Calu3 (cell line): ENCODE measurements around the gene OR6S1. TPM values are rescaled to one million over a fixed set of nuclear protein-coding genes. Genes with fewer than 3 reads are reported as not detected.
"Not testable (repeated sequence)": the region's sequence is repeated elsewhere in the genome, so short reads cannot be mapped to it uniquely, and the experiment has no call there.

Experiments
- BruUV-seq: library from RNA; stranded (reverse); fragments of 400-500 nt; replicated peaks from 2 replicates; lab custom pipeline; 2021; lab: Mats Ljungman, UMichigan
- CTCF ChIA-PET: fragments of 300-600 bp; sonication (Branson Sonifier 250); formaldehyde crosslinking; loops from one replicate; lab custom pipeline; 2022; ENCODE audit warnings: antibody characterized with exemption; lab: Charles Lee
- DNase-seq: peaks from one replicate; pipeline ENCODE4 v3.0.0; 2022
- H3K27ac Mint-ChIP-seq: one replicate; pipeline ENCODE4 v1.8.0; 2022; ENCODE audit warnings: mixed read lengths; ENCODE audit not compliant: unreplicated experiment
- H3K27me3 Mint-ChIP-seq: one replicate; pipeline ENCODE4 v1.8.0; 2022; ENCODE audit warnings: mixed read lengths; ENCODE audit not compliant: unreplicated experiment
- H3K36me3 Mint-ChIP-seq: one replicate; pipeline ENCODE4 v1.8.0; 2022; ENCODE audit warnings: mild to moderate bottlenecking, moderate library complexity, mixed read lengths; ENCODE audit not compliant: insufficient read depth, unreplicated experiment
- H3K4me1 Mint-ChIP-seq: one replicate; pipeline ENCODE4 v1.8.0; 2022; ENCODE audit warnings: mild to moderate bottlenecking, low read depth, mixed read lengths; ENCODE audit not compliant: unreplicated experiment
- H3K4me3 Mint-ChIP-seq: one replicate; pipeline ENCODE4 v1.8.0; 2022; ENCODE audit warnings: mild to moderate bottlenecking, low read depth, moderate library complexity, mixed read lengths; ENCODE audit not compliant: unreplicated experiment
- H3K9me3 Mint-ChIP-seq: one replicate; pipeline ENCODE4 v1.8.0; 2022; ENCODE audit warnings: low read depth, mixed read lengths; ENCODE audit not compliant: unreplicated experiment
- intact Hi-C: fragments of 100-400 bp; cut with micrococcal nuclease; formaldehyde crosslinking; loops from one replicate; pipeline ENCODE4 v1.10.0; 2022; ENCODE audit not compliant: unreplicated experiment
- total RNA-seq: library from RNA; stranded (reverse); gene quantifications from 2 replicates; pipeline ENCODE4 v1.2.3, GENCODE V29; 2022
- TF ChIP-seq, protein P1 (sequence below): fragments of 200-600 bp; IDR thresholded peaks from one replicate; pipeline ENCODE4 v1.8.0; 2022; ENCODE audit warnings: antibody characterized with exemption; ENCODE audit not compliant: unreplicated experiment

OR6S1 gene
- total RNA-seq, 1 experiment from 2014 or later = not detected

DNA sequence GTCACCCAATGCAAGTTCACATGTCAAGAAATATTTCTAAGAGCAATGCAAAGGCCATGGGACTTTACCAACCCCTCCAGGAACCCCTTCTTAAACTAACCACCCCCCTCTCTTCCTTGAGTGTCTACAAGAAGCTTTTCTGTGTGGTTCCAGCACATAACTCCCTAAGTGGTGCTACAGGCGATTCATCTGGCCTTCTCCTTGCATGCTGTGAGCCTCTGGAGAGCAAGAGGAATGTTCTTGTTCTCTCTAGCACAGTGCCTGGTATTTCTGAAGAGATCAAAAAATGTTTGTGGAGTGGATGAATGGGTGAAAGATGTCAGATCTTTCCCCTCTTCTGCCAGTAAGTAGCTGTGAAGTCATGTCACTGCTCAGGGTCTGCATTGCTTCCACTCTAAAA lies 44.4 kb downstream of the OR6S1 start:
- CTCF ChIA-PET = no interaction called here
- H3K4me3 Mint-ChIP-seq = no peak overlapping the region
- H3K27ac Mint-ChIP-seq = no peak overlapping the region
- H3K4me1 Mint-ChIP-seq = no peaks in the 10 kb centered on the region
- TF ChIP-seq, protein P1, sequence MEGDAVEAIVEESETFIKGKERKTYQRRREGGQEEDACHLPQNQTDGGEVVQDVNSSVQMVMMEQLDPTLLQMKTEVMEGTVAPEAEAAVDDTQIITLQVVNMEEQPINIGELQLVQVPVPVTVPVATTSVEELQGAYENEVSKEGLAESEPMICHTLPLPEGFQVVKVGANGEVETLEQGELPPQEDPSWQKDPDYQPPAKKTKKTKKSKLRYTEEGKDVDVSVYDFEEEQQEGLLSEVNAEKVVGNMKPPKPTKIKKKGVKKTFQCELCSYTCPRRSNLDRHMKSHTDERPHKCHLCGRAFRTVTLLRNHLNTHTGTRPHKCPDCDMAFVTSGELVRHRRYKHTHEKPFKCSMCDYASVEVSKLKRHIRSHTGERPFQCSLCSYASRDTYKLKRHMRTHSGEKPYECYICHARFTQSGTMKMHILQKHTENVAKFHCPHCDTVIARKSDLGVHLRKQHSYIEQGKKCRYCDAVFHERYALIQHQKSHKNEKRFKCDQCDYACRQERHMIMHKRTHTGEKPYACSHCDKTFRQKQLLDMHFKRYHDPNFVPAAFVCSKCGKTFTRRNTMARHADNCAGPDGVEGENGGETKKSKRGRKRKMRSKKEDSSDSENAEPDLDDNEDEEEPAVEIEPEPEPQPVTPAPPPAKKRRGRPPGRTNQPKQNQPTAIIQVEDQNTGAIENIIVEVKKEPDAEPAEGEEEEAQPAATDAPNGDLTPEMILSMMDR = no peak
- no peaks in the 10 kb centered on the region for H3K36me3 Mint-ChIP-seq
- peaks cover 20% of the 10 kb centered on the region for H3K27me3 Mint-ChIP-seq
- BruUV-seq = no TSS peak
- H3K9me3 Mint-ChIP-seq = no peaks in the 10 kb centered on the region
- intact Hi-C loops = no loop called here
- no peak for DNase-seq

DNA sequence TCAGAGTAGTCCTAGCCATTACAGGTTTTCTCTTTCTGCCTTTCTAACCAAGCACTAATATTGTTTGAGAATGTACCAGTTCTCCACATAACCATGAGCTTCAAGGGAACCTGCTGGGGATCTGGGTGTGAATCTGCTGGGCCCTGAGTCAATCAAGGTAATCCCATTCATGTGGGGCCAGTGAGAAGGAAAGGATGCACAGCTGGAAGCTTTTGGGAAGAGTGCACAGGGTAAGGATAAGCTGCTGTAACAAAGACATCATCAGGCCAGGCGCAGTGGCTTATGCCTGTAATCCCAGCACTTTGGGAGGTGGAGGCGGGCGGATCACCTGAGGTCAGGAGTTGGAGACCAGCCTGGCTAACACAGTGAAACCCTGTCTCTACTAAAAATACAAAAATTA lies 45.8 kb downstream of the OR6S1 start:
- intact Hi-C loops, H3K36me3 Mint-ChIP-seq, DNase-seq, BruUV-seq, H3K4me1 Mint-ChIP-seq, H3K9me3 Mint-ChIP-seq, H3K27ac Mint-ChIP-seq, H3K4me3 Mint-ChIP-seq: not testable (repeated sequence)
- CTCF ChIA-PET = interaction anchor here (0.6 kb wide), 1 partner anchor 8 kb away, joined by 6 read pairs; no protein-coding TSS in a partner anchor
- peaks cover 34% of the 10 kb centered on the region for H3K27me3 Mint-ChIP-seq

DNA sequence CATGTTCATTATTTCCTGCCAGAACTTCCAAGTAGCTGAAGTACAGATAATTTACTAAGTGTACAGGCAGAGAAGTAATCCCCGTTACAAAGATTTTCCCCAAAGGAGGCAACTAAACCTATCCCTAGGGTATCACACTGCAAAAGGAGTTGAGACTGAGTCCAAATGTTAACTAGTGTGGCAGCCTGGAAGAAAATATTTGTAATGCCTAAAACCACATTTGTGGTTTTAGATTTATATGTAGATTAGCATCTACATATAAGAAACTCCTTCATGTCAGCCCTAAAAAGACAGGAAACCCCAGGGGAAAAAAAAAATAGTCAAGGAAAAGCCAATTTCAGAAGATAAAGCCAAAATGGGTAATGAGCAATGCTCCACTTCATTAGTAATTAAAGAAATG lies 48.9 kb downstream of the OR6S1 start:
- no peak for DNase-seq
- H3K4me1 Mint-ChIP-seq = no peaks in the 10 kb centered on the region
- CTCF ChIA-PET = interaction anchor here (0.7 kb wide), 1 partner anchor 276 kb away, joined by 5 read pairs; no protein-coding TSS in a partner anchor
- intact Hi-C loops = no loop called here
- no peak overlapping the region for H3K4me3 Mint-ChIP-seq
- H3K36me3 Mint-ChIP-seq = no peaks in the 10 kb centered on the region
- TF ChIP-seq, protein P1 = no peak
- no peaks in the 10 kb centered on the region for H3K9me3 Mint-ChIP-seq
- H3K27ac Mint-ChIP-seq = no peak overlapping the region
- no TSS peak for BruUV-seq
- H3K27me3 Mint-ChIP-seq = peaks cover 31% of the 10 kb centered on the region

DNA sequence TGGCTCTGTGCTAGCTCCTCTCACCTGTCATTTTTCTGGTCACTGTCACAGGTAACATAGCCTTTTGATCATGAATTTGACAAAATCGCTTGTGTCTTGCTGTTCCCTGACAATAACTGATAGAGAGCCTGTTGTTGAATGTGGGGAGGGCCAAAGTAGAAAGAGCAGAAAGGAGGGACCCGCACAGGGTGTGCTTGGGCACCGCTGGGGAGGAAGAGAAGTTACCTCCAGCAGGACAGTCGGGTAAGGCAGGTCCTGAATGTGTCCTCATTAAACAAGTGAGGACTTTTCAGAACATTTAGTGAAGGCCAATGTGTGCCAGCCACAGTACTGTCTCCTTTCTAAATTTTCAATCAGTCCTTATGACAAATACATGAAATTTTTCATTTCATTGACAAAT lies 50.3 kb downstream of the OR6S1 start, which contains the start of gene RNASE12:
Gene RNASE12, minus strand, starts transcription at position 142 of the 400 bp plus-strand sequence. CDS start 653 bp downstream, outside the sequence.
- intact Hi-C loops = no loop called here
- Mint-ChIP-seq H3K27ac (no peak within 1 kb of the TSS), H3K27me3 (peaks cover 44% of the 10 kb centered on the region), H3K4me3 (no peak within 1 kb of the TSS), H3K36me3 (no peaks in the 10 kb centered on the region), H3K9me3 (no peaks in the 10 kb centered on the region), H3K4me1 (no peaks in the 10 kb centered on the region)
- CTCF ChIA-PET = no interaction called here
- BruUV-seq = no TSS peak
- DNase-seq = no peak
- TF ChIP-seq, protein P1 = no peak

Other genes with a start within 250 kb of the OR6S1 start
- gene TEP1, start 228.2 kb downstream of the OR6S1 start, total RNA-seq = 30.4 and 32.5 TPM in 2 replicates
- not detected in 2 replicates for gene KLHL33, start 205.5 kb downstream of the OR6S1 start, total RNA-seq
- 46.2 and 54.3 TPM in 2 replicates for gene OSGEP, start 186.9 kb downstream of the OR6S1 start, total RNA-seq
- gene APEX1, start 186.5 kb downstream of the OR6S1 start, total RNA-seq = 205 TPM in 2 replicates
- gene PIP4P1, start 180.3 kb downstream of the OR6S1 start, total RNA-seq = 27.0 and 33.8 TPM in 2 replicates
- 81.3 and 94.9 TPM in 2 replicates for gene PNP, start 172.3 kb downstream of the OR6S1 start, total RNA-seq
- 0.54 and 0.61 TPM in 2 replicates for gene RNASE10, start 136.2 kb downstream of the OR6S1 start, total RNA-seq
- gene RNASE9, start 80.6 kb downstream of the OR6S1 start, total RNA-seq = not detected in 2 replicates
- gene RNASE11, start 53.7 kb downstream of the OR6S1 start, total RNA-seq = not detected in 2 replicates
- gene RNASE12, start 50.3 kb downstream of the OR6S1 start, total RNA-seq = not detected in 2 replicates
- gene RNASE4, start 42.9 kb upstream of the OR6S1 start, total RNA-seq = 5.3 and 7.3 TPM in 2 replicates
- 4.0 and 4.4 TPM in 2 replicates for gene ANG, start 47.1 kb upstream of the OR6S1 start, total RNA-seq
- gene EDDM3A, start 104.2 kb upstream of the OR6S1 start, total RNA-seq = not detected in 2 replicates
- not detected in 2 replicates for gene EDDM3B, start 126.7 kb upstream of the OR6S1 start, total RNA-seq
- not detected in 2 replicates for gene RNASE6, start 139.6 kb upstream of the OR6S1 start, total RNA-seq
- gene RNASE1, start 161.2 kb upstream of the OR6S1 start, total RNA-seq = 40.2 and 45.8 TPM in 2 replicates
- not detected in 2 replicates for gene RNASE3, start 249.7 kb upstream of the OR6S1 start, total RNA-seq